Measurements from ENCODE around the gene PFKP.
"Not testable (repeated sequence)": the region's sequence is repeated elsewhere in the genome, so short reads cannot be mapped to it uniquely, and the experiment has no call there.

PFKP gene

DNA sequence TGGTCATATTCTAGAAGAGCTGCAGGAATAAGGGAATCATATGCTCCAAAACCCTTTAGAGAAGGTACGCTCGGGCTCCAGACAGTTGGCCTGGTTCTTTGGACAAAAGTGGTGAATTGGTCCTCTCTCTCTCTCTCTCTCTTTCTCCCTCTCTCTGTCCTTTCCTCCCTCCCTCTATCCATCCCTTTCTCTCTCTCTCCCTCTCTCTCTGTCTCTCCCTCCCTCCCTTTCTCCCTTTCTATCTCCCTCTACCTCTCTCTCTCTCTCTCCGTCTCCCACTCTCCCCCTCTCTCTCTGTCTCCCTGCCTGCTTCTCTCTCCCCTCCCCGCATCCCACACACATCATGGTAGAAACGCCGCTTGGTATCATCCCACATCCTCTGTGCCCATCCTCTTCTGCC lies 19.8 kb upstream of the PFKP start:
- DNase-seq, result no peak

DNA sequence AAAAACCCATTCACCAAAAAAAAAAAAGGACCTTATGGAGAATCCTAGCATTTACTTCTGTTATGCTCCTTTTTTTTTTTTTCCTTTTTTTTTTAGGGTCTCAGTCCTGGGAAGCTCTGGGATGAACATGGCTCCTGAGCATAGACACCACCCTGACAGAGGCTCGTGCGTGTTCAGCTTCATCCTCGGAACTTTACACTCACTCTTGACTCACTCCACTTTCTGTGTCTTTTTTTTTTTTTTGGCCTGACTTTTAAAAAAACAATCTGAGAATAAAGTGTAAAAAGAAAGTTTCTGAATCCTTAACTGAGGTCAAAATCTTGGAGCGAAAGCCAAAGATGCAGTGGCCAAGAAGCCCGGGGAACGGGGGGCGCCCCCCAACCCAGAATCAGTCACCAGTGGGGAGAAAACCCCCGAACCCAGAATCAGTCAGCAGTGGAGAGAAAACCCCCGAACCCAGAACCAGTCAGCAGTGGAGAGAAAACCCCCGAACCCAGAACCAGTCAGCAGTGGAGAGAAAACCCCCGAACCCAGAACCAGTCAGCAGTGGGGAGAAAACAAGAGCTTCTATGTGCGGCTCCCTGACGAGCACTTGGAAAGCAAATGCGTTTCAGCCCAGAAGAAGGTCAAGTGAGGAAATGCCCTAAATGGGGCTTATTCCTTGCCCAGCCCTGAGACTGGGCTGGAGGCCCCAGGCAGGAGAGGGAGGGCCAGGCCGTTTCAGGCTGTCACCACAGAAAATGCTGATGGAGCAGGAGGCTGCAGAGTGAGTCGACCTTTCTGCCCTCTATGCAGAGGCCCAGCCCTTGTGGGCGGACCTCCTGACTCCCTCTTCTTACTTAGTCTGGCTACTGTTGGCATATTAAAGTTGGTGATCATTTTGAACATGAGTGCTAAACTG lies 19.0 kb upstream of the PFKP start:
- no peak for DNase-seq

DNA sequence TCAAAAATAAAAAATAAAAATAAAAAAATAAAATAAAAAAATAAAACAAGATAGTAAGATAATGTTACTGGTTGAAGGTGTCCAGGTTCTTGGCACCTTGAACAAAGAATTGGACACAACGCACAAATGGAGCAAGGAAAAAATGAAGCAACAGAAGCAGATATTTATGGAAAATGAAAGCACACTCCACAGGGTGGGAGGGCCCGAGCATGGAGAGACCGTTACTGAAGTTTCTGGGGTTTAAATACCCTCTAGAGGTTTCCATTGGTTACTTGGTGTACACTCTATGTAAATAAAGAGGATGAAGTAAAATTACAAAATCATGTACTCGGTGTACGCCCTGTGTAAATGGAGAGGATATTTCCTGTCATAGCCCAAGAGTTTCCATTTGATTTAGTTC lies 15.7 kb upstream of the PFKP start:
- DNase-seq, result no peak

DNA sequence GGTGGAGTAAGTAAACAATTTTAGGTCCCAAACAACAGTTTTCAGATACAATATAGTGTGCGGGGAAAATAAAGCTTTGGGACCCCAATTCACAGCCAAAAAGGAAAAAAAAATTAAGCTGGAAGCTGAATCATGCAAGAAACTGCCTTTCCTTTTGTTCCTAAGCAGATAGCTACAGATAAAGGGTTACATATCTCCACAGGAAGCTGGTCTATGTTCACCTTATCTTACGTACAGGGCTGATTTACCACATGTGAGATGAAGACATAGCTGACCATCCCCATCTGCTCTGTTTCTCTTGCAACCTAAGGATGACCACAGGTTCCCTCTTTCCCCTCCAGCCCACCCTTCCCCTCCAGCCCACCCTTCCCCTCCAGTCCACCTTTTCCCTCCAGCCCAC lies 14.2 kb upstream of the PFKP start:
- no peak for DNase-seq

DNA sequence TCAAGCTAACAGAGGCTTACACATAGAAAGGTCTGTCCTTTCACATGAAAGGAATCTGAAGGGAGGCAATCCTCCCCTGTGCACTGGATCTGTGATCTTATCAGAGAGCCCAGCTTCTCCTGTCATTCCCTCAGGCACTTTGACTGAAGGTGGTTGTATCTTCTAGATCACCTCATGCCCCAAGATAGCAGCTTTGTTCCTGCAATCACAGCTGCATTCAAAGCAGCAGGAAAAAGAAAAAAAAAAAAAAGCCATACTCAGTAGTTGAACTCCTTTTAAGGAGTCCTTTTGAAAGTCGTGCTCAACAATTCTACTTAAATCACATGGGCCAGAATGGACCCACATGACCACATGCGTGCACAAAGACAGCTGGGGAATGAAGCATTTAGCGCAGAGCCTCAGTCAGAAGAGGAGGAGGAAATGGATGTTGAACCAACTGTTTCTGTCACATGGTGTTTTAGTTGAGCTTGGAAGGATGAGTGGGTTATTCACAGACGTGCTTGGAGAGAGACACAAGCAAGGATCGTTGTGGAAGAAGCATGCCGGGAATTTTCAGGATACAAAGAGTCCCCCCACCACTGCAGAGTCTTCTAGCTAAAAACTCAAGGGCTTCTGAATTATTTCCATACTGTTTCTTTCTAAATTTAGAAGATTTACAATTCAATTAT lies 13.0 kb upstream of the PFKP start:
- DNase-seq, result no peak

DNA sequence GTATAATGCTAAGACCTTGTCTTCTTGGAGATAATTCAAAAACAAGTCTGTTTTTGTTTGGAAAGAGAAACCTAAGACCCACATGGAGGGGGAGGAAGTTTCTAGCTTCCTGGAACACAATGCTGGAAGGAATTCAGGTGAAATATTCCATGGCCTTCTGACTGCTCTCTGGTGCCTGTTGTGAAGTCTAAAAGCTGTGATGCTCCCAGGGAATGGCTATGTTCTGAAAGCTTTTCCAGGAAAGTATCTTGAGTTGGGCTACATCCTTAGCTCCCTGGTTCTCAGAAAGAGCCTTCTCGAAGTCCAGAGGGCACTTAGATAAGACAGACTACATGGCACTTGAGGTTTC lies 12.5 kb upstream of the PFKP start:
- no peak for DNase-seq

DNA sequence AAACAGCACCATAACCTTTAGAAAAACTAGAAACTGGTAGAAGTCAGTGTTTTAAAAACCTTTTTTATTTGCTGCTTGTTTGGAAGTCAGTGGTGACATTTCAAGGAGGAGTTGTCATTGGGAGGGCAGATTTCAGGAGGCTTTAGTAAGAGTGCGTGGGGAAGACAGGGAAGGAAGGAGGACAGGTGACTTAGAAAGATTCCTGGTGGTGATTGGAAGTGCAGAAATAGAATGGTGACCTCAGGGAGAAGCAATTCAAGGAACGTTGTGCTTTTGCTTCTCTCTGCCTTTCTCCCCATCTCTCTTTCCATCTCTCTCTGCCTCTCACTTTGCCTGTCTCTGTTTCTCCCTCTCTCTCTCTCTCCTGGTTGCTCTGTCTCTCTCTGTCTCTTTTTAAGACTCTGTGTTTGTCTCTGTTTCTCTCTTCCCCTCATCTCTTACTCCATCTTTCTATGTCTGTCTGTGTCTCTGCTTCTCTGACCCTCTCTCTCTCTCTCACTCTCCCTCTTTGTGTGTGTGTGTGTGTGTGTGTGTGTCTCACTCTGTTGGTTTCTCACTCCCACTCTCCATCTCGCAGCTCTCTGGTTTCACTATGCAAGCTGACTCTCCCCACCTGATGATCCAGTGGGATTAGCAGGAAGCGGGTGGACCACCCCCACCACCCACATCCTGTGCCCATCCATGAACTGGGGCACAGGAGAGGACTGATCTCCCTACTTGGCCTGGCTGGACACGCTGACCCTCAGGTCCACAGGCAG lies 10.9 kb upstream of the PFKP start:
- no peak for DNase-seq

DNA sequence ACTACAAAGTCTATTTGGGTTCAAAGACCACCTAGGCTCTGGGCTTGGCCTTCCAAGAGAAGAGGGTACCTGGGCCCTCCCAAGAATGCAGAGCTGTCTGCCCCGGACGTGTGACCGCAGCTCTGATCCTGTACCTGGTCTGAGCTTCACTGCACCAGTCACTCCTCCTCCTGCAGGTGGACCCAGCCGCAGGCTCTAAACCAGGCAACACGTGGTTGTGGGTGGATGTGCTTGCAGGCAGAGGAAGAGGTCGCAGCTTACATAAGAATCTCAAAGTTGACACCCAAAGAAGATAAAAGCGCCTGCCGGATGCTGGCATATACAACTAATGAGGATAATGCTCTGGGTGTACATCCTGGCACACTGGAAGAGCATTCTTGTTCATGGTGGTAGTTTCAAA lies 9.4 kb upstream of the PFKP start:
- no peak for DNase-seq

DNA sequence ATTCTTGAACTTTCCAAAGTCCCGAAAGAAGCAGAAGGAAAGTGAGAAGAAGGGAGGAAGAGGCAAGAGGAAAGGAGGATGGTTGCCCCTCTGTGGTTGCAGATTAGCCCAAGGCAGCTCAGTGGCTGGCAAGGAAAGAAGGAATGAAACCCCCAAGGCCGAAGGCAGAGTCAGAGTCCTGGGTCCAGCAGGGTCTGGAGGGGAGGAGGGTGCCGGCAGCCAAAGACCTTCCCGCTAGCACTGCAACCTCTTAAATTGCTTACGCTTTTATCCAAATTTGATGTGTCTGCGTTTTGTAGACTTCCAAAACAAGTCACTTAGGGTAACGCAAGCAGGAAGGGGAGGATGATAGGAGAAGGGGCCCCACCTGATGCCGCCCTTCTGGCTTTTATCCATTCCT lies 7.4 kb upstream of the PFKP start:
- DNase-seq, result no peak

DNA sequence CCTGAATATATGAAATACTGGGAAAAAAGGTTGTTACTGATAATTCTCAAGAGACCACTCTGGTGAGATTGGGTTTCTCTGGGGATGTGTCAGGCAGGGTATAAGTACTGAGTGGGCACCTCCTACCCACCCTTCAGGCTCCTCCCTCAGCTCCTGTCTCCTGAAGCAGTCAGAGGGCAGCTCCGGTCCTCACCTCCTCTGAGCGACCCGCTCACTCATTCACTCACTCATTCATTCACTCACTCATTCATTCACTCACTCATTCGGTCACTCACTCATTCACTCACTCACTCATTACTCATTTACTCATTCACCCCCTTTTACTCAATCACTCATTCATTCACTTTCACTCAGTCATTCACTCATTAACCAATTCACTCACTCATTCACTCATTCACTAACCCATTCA lies 6.9 kb upstream of the PFKP start:
- no peak for DNase-seq

DNA sequence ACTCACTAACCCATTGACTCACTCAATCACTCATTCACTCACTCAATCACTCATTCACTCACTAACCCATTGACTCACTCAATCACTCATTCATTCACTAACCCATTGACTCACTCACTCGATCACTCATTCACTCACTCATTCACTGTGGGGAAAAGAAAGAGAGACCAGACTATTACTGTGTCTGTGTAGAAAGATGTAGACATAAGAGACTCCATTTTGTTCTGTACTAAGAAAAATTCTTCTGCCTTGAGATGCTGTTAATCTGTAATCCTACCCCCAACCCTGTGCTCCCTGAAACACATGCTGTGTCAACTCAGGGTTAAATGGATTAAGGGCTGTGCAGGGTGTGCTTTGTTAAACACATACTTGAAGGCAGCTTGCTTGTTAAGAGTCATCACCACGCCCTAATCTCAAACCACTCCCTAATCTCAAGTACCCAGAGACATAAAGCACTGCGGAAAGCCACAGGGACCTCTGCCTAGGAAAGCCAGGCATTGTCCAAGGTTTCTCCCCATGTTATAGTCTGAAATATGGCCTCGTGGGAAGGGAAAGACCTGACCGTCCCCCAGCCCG lies 5.9 kb upstream of the PFKP start:
- not testable (repeated sequence) for DNase-seq

DNA sequence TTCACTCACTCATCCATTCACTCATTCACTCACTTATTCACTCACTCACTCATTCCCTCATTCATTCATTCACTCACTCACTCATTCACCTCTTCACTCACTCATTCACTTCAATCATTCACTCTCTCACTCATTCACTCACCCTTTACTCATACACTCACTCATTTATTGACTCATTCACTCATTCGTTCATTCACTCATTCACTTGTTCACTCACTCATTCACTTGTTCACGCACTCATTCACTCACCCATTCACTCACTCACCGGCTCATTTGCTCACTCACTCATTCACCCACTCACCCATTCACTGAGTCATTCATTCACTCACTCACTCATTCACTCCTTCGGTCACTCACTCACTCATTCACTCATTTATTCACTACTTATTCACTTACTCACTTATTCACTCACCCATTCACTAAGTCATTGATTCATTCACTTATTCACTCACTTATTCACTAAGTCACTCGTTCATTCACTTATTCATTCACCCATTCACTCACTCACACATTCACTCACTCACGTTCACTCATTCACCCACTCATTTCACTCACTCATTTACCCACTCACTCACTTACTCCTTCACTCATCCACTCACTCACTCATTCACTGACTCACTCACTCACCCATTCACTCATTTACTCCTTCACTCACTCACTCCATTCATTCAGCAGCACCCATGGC lies 4.7 kb upstream of the PFKP start:
- DNase-seq, result no peak

DNA sequence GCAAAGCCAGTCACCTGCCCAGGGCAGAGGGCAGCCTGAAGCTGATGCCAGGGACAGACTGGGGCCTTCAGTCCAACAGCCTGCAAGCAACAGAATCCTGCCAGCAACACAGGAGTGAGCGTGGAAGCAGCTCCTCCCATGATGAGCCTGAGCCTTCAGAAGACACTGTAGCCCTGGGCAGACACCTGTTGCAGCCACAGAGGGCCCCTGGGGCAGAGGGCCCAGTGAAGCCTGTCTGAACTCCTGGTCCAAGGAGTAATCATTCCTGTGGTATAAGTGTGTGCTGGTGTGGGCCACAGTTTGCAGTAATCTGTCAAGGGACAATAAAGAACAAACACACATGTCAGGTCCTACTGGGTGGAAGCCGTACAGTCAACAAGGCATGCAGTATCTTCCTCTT lies 2.9 kb upstream of the PFKP start:
- DNase-seq, result no peak

DNA sequence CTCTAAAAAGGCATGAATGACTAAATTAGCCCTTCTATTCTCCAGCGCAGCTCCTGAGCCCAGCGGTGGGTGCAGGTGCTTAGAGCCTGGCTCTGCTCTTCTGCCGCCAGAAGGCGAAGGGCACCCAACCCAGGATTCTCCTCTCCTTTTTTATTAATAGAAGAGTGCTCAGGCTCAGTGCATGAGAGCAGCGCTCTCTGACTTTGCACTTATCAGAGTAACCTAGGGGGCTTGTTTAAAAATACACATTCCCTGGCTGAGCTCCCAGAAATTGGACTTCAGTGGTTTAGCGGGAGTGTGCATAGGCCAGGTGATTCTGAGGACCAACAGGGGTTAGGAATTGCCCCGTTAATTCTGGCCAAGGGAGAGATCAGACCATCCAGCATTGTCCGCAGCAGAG lies 1.7 kb upstream of the PFKP start:
- no peak for DNase-seq

DNA sequence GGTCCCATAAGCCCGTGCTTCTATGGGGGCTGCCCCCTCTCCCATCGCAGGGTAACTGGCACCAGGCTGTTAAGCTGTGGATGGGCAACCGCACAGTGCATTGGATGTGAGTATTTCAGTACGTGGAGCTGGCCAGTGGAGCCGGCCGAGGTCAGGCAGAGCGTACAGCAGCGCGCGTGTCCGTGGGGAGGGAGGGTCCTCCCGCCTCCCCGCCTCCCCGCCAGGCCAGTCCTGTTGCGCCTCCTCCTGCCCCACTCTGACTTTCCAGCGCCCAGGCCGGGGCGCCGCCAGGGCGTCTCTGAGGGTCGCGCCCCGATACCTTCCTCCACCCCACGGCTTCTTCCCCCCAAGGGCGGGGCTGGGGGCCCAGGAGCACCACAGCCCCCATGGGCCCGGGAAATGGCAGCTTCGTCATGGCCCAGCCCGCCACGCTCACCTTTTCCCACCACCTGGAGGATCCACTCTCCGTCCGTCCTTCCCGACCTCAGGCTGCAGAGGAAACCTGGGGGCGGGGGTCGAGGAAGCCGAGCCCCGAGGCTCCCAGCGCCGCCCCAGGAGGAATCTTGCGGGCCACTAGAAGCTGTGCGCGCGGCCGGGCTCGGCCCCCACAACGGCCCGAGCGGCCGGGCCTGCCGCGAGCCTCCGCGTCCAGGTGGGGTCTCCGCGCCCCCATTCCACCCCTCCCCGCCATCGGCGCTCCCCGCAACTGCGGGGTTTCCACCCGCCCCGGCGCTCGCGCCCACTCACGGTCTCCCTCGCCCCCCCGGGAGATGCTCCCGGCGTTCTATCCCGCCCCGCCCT lies 831 bp upstream of the PFKP start:
- no peak for DNase-seq

DNA sequence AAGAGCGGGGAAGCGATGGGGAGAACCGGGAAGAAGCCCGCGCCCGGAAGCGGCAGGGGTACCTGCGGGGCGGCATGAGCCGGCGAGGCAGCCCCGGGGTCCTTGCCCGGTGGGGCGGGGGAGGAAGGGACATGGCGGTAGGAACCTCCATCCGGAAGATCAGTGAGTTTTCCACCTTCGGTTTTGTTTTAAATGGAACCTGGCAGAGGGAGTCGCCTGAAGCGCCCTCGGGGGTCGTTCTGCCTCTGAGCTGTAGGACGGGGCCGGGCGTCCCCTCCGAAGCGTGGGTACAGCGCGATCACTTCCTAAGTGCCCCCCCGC lies 471 bp downstream of the PFKP start:
- DNase-seq, result no peak

DNA sequence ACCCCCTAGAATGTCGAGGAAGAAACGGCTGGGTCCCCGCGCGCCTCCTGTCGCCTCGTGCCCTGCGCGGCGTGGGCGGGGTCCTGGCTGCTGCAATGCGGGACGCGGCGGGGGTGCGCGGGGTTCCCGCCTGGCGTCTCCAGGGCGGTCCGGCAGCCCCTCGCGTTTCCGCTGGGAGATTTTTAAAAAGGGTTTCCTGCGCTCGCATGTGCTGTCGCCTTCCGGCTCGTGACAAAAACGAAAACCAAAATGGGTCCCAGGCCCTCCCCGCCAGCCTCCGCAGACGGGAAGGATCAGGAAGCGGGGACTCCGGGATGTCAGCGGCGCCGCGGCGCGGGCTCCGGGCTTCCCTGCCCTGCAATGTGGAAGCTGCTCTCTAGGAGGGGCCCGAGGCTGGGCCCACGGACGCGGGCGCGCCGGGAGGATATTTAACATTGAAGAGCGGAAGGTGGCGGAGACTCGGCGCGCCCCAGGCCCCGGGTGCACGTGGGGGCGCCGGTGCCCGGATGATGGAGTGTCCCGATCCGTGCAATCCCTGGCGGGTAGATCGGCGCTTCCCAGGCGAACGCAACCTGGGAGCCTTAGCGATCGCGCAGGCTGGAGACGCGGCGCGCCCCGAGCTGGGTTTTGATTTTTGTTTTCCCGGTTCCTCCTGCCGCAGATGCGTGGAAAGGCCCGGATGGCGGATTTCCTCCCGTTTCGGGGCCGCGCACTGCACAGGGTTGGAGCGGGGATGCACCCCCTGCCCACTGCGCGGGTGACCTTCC lies 1.0 kb downstream of the PFKP start:
- peak; percentile 56 to 74 for DNase-seq

DNA sequence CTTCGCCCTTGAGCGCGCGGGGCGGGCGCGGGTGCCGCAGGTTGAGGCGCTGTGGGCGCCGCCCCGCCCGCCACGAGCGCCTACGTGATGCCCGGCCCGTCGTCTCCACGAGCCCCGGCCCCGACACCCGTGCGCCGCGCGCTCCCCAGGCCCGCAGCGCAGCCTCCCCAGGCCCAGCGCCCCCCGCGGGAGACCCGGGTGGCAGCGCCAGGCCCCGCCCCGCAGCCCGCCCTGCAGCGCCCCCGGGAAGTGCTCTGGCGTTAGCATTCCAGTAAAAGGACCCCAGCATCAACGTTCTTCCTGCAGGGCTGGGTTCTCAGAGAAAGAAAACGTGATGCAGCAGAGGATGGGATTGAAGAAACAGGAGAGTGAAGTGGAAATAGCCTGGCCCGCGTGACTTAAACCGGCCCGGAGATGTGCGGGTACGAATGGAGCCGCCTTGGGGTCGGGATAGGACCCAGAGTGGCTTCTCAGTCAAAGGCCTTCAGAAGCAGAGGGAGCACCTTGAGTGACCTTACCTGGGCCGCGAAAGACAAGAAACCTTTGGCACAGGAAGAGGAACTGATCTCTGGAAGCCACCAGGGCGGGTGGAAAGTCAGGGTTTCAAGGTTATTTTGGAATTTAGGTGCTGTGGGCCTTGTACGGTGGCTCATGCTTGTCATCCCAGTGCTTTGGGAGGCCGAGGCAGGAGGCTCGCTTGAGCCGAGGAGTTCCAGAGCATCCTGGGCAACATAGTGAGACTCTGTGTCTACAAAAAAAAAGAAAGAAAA lies 1.8 kb downstream of the PFKP start:
- peak in 1 of 2 donors; percentile 18 for DNase-seq

DNA sequence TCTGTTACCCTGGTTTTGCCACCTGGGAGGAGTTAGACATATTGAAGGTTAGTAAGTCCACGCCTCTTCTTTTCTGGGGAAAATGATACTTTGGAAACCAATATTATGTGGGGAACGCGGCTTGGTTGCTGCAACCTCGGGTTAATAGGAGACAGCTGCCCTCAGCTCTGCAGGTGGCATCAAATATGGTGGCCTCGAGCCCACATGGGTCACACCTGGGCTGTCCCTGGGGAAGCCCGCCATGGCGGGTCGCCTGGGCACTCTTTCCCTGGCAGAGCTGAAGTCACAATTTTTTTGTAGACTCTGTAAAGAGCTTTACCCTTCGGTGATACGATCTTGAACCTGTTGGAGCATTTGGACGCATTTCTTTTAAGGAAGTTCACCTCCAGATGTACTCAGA lies 2.5 kb downstream of the PFKP start:
- no peak for DNase-seq

All from inflammatory macrophage (primary cell).